Aorta (tissue), 5 donors: ENCODE data around the gene GALNT6. TPM values are rescaled to one million over a fixed set of nuclear protein-coding genes. Genes with fewer than 3 reads are reported as not detected.
A peak's percentile ranks its signal among the peaks of the same experiment; 100 is the strongest.

Experiments
- ATAC-seq: fragments of 200-7000 bp; cut with Tn5 transposase; one replicate; pipeline ENCODE4 v1.9.1; 2022; ENCODE audit warnings: moderate library complexity; ENCODE audit not compliant: low FRiP score
- DNase-seq, 2 donors: peaks; one replicate each; pipeline ENCODE4 v3.0.0-alpha.2; 2020
- H3K27ac ChIP-seq, 2 donors: one replicate each; pipeline ENCODE4 v1.5.1; 2013; ENCODE audit warnings: low read length in 2 of 2, mild to moderate bottlenecking in 2 of 2, moderate library complexity in 2 of 2, control low read depth in 1 of 2, inconsistent platforms in 1 of 2, low read depth in 1 of 2
- H3K27me3 ChIP-seq, 2 donors: one replicate each; pipeline ENCODE4 v1.6.1; 2013; ENCODE audit warnings: control low read depth in 1 of 2, low read length in 1 of 2, mild to moderate bottlenecking in 1 of 2, moderate library complexity in 1 of 2; ENCODE audit not compliant: insufficient read depth in 2 of 2, control insufficient read depth in 1 of 2
- H3K36me3 ChIP-seq, 2 donors: one replicate each; pipeline ENCODE4 v1.6.1; 2013; ENCODE audit warnings: control low read depth in 1 of 2, low read length in 1 of 2, mild to moderate bottlenecking in 1 of 2; ENCODE audit not compliant: insufficient read depth in 2 of 2, control insufficient read depth in 1 of 2
- H3K4me1 ChIP-seq, 2 donors: one replicate each; pipeline ENCODE4 v1.6.1; 2013; ENCODE audit warnings: low read length in 2 of 2, control low read depth in 1 of 2, mild to moderate bottlenecking in 1 of 2, moderate library complexity in 1 of 2; ENCODE audit not compliant: insufficient read depth in 2 of 2, control insufficient read depth in 1 of 2
- H3K4me3 ChIP-seq, 2 donors: one replicate each; pipeline ENCODE4 v1.5.1; 2013; ENCODE audit warnings: low read length in 2 of 2, control low read depth in 1 of 2, mild to moderate bottlenecking in 1 of 2
- H3K9me3 ChIP-seq: one replicate; pipeline ENCODE4 v1.6.1; 2013; ENCODE audit warnings: mild to moderate bottlenecking, low read length; ENCODE audit not compliant: control insufficient read depth
- WGBS, 2 donors: extraction: QIAGEN DNeasy Blood & Tissue Kit; methylation state at CpG; one replicate each; pipeline ENCODE4 v1.1.7; 2013; 5-methylcytosine and 5-hydroxymethylcytosine counted together
- intact Hi-C, 2 donors: fragments of 100-400 bp; cut with DNase I; formaldehyde crosslinking; loops; one replicate each; pipeline versions ENCODE4 v1.14.2 to v1.15.0; 2022
- polyA plus RNA-seq, 2 donors: library from polyadenylated mRNA; stranded (reverse); fragments of 200-250 nt; gene quantifications; one replicate each; pipeline ENCODE4 v1.2.3, GENCODE V29; 2013
- total RNA-seq, 2 donors: library from RNA; stranded (reverse); fragmentation: NEBNext Ultra II Directional; extraction: Animal tissue kit (Norgen Biotek cat#: 25700); gene quantifications; one replicate each; pipeline ENCODE4 v1.2.1, GENCODE V29; 2021
- donor health status: healthy with polysubstance abuse.
- donor health status: Bipolar disorder and iron deficiency.
- donor health status: DM: no; HTN: no; CAD: no.
- donor health status: DM: no; HTN: no; CAD: no.
- donor health status: DM: yes; HTN: yes; CAD: no.

GALNT6 gene
- total and polyA plus RNA-seq, 4 donors, result 0.72 to 12.3 (median 6.0) TPM

DNA sequence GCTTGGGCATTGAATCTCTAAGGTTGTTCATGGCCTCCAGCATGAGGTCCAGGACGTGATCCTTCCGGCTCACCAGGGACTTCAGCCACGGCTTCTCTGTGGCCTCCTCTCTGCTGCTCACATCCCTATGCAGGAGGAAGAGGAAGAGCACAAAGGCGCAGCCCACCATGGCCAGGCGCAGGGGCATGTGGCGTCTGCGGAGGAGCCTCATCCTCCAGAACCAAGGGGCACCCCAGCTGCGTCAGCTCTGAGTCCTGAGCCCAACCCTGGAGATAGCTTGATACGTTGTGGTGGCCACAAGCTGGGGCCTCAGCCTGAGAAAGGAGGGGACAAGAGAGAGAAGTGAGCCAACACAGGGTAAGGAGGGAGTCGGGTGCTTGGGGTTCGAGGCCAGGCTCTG lies 11.6 kb downstream of the GALNT6 start:
- 89 to 95% methylated on average over 11 of the region's 11 CpGs for WGBS, 2 donors
- H3K36me3 ChIP-seq, result no peaks in the 10 kb centered on the region
- DNase-seq (no peak), ATAC-seq (no peak)
- H3K4me3 ChIP-seq, result no peak overlapping the region
- H3K27me3 ChIP-seq, result no peaks in the 10 kb centered on the region
- no peaks in the 10 kb centered on the region for H3K4me1 ChIP-seq
- intact Hi-C loops, result no loop called here
- H3K27ac ChIP-seq, result no peak overlapping the region
- no peaks in the 10 kb centered on the region for H3K9me3 ChIP-seq

DNA sequence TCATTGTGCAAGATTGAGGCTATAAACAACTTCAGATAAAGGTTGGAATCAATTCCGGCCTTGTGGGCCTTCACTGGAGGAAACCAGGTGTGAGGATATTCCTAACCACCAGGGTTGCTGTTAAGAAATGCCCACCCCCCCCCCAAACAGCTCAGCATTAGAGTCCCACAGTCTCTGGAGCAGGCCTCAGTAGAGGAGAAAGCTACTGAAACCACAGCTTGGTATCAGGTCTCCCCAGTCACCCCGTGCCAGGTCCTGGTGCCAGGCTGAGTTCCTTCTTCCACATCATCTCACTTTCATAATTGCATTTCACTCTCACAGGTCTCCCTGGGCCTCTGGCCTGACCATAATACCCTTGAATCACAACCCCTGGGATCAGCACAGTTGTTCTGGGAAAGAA lies 12.5 kb downstream of the GALNT6 start:
- Histone ChIP-seq H3K27ac (no peak overlapping the region), H3K36me3 (no peaks in the 10 kb centered on the region), H3K9me3 (no peaks in the 10 kb centered on the region), H3K4me1 (no peaks in the 10 kb centered on the region), H3K4me3 (no peak overlapping the region), H3K27me3 (no peaks in the 10 kb centered on the region)
- intact Hi-C loops, result no loop called here
- no peak for DNase-seq
- no peak for ATAC-seq
- 94 to 100% methylated on average over 2 of the region's 2 CpGs for WGBS, 2 donors

DNA sequence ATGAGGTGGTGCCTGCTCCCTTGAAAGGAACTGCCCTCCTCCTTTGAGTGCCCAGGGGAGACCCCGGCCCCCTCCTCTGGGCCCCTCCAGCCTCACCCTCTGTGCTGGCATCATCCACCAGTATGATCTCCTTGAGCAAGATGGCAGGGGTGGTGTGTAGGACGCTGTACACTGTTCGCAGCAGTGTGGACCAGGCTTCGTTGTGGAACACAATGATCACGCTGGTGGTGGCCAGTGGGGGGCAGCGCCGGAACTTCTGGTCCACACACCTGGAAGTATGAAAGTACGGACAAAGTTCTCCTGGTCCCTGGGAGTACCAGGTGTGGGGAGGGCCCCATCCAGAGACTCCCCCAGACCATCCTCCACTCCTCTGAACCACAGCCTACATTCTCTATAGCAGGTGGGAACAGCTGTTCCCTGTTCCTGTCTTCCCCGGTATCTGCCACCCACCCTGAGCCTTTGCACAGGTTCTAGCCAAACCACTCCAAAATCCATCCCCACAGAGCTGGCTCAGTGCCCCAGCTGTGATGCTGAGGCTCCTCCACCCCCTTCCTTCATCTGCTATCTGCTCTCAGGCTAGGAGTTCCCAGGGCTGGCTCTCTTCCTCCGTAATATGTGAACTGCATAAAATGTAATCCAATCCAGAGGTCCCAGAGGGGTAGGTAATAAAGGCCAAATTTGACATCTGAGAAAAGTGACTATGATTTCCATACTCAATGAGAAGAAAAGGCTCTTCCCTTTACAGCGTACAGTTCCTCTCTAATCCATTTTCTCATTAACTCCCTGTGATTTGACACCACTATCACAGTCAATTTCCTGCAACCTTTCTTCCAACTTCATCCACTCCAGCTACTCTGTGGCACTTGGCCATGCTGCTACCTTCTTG lies 13.9 kb downstream of the GALNT6 start:
- DNase-seq, result no peak
- Histone ChIP-seq H3K4me1 (no peaks in the 10 kb centered on the region), H3K27ac (no peak overlapping the region), H3K36me3 (no peaks in the 10 kb centered on the region), H3K4me3 (no peak overlapping the region), H3K27me3 (no peaks in the 10 kb centered on the region), H3K9me3 (no peaks in the 10 kb centered on the region)
- intact Hi-C loops, result no loop called here
- 92 to 95% methylated on average over 11 of the region's 11 CpGs for WGBS, 2 donors
- ATAC-seq, result no peak

DNA sequence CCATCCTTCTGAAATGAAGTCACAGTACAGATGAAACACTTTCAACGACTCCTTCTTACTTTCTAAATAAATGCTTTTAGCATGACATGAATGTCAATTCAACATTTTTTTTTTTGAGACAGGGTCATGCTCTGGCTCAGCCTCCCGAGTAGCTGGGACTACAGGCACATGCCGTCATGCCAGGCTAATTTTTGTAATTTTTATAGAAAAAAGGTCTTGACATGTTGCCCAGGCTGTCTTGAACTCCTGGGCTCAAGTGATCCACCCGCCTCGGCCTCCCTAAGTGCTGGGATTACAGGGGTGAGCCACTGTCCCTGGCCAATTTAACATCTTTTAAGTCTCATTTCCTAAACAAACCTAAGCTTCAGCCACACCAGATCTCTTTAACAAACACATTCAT lies 16.4 kb downstream of the GALNT6 start:
- intact Hi-C loops, result no loop called here
- Histone ChIP-seq H3K4me1 (peaks cover 0 to 2% of the 10 kb centered on the region in 2 donors), H3K4me3 (no peak overlapping the region), H3K27ac (no peak overlapping the region), H3K9me3 (no peaks in the 10 kb centered on the region), H3K36me3 (no peaks in the 10 kb centered on the region), H3K27me3 (no peaks in the 10 kb centered on the region)
- DNase-seq, result no peak
- WGBS, 2 donors, result 34 to 41% methylated on average over 5 of the region's 5 CpGs
- no peak for ATAC-seq

DNA sequence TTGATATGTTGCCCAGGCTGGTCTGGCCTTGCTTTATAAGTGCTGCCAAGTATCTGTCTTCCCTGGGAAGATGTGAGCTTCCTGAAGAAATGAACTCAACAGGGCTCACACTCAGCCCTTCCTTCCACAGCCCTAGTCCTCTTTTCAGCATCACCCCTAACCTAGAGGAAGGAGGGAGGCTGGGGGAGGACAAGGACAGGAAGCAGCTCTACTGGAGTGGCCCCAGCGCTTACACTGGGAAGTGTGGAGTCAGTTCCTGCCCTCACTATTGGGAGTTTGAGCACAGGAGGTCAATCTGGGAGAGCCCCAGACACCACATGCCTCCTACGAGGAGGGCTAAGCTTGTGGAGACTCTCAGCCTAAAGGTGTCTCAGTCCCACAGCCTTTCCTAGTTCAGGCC lies 16.8 kb downstream of the GALNT6 start:
- Histone ChIP-seq H3K27ac (no peak overlapping the region), H3K27me3 (no peaks in the 10 kb centered on the region), H3K36me3 (no peaks in the 10 kb centered on the region), H3K4me3 (no peak overlapping the region), H3K4me1 (peaks cover 0 to 2% of the 10 kb centered on the region in 2 donors), H3K9me3 (no peaks in the 10 kb centered on the region)
- DNase-seq (no peak), ATAC-seq (no peak)
- intact Hi-C loops, result no loop called here
- WGBS, 2 donors, result 87 to 92% methylated on average over 2 of the region's 2 CpGs

DNA sequence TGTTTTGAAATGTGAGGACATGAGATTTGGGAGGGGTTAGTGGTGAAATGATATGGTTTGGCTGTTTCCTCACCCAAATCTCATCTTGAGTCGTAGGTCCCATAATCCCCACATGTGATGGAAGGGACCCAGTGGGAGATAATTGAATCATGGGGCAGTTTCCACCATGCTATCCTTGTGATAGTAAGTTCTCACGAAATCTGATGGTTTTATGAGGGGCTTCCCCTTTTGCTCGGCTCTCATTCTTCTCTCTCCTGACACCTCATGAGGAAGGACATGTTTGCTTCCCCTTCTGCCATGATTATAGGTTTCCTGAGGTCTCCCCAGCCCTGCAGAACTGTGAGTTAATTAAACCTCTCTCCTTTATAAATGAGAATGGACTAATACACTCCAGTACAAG lies 18.0 kb downstream of the GALNT6 start:
- H3K4me3 ChIP-seq, result no peak overlapping the region
- no peaks in the 10 kb centered on the region for H3K27me3 ChIP-seq
- intact Hi-C loops, result no loop called here
- no peaks in the 10 kb centered on the region for H3K36me3 ChIP-seq
- peaks cover 0 to 2% of the 10 kb centered on the region in 2 donors for H3K4me1 ChIP-seq
- DNase-seq (no peak), ATAC-seq (no peak)
- no peaks in the 10 kb centered on the region for H3K9me3 ChIP-seq
- WGBS, 2 donors, result 90 to 91% methylated on average over 3 of the region's 3 CpGs
- no peak overlapping the region for H3K27ac ChIP-seq

DNA sequence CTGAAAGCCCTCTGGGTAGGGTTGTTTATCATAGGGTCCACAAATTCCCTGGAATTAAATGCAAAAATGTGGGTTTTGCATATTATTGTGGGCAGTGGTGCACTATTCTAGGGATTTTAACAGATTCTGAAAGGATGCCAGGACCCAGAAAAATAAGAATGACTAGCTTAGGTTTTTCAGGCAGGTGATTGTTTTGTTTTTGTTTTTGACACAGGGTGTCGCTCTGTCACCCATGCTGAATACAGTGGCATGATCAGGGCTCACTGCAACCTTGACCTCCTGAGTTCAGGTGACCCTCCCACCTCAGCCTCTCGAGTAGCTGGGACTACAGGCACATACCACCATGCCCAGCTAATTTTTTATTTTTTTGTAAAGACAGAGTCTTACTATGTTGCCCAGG lies 19.2 kb downstream of the GALNT6 start:
- H3K36me3 ChIP-seq, result no peaks in the 10 kb centered on the region
- 80 to 92% methylated on average over 2 of the region's 2 CpGs for WGBS, 2 donors
- intact Hi-C loops, result no loop called here
- ATAC-seq (no peak), DNase-seq (no peak)
- no peaks in the 10 kb centered on the region for H3K27me3 ChIP-seq
- H3K4me3 ChIP-seq, result no peak overlapping the region
- peak overlapping the region in 1 of 2 donors; percentile 14 for H3K27ac ChIP-seq
- H3K4me1 ChIP-seq, result peaks cover 0 to 2% of the 10 kb centered on the region in 2 donors
- H3K9me3 ChIP-seq, result no peaks in the 10 kb centered on the region

DNA sequence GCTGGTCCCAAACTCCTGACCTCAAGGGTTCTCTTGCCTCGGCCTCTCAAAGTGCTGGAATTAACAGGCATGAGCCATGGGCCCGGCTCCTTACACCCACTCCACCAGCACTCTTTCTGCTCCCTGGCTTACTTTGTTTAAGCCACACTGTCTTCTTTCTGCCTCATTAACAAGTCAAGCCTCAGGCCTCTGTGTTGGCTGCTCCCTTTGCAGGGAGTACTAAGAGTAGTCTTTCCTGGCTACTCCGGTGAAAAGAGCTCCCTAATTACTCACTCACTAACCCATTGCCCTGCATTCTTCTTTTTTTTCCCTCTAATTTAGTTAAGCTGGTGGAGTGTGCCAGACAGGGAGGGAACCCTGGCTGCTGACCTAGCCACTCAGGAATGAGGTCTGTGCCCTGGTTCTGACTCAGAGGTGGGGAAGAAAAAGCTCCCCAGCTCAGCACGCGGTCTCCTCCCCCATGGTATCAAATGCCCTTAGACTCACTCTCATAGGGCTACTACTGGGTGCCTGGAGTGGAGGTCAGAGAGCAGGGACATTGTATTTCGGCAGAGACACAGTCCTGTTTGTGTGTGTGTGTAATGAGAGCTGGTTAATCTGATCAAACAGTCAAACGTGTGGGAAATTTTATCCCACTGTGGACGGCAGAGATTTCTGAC lies 19.8 kb downstream of the GALNT6 start:
- ATAC-seq (peak; percentile 91), DNase-seq (peak; percentile 83 to 90)
- no peaks in the 10 kb centered on the region for H3K36me3 ChIP-seq
- no peaks in the 10 kb centered on the region for H3K9me3 ChIP-seq
- no peaks in the 10 kb centered on the region for H3K27me3 ChIP-seq
- H3K27ac ChIP-seq, result peak overlapping the region in 1 of 2 donors; percentile 14
- H3K4me1 ChIP-seq, result peaks cover 0 to 2% of the 10 kb centered on the region in 2 donors
- H3K4me3 ChIP-seq, result no peak overlapping the region
- intact Hi-C loops, result no loop called here
- 5 to 6% methylated on average over 8 of the region's 8 CpGs for WGBS, 2 donors

DNA sequence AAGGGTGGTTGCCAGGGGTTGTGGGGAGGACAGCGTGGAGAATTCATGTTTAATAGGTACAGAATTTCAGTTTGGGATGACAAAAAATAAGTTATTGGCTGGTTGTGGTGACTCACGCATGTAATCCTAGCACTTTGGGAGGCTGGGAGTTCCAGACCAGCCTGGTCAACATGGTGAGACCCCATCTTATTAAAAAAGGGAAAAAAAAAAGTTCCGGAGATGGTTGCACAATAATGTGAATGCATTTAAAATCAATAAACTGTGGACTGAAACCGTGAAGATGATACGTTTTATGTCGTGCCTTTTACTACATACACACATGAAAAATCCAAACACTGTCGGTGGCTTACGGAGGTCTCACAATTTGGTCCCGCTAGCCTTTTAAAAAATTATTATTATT lies 20.5 kb downstream of the GALNT6 start:
- ATAC-seq (no peak), DNase-seq (no peak)
- H3K4me3 ChIP-seq, result no peak overlapping the region
- H3K27ac ChIP-seq, result no peak overlapping the region
- peaks cover 0 to 2% of the 10 kb centered on the region in 2 donors for H3K4me1 ChIP-seq
- 95 to 96% methylated on average over 9 of the region's 9 CpGs for WGBS, 2 donors
- intact Hi-C loops, result no loop called here
- H3K27me3 ChIP-seq, result no peaks in the 10 kb centered on the region
- H3K36me3 ChIP-seq, result no peaks in the 10 kb centered on the region
- H3K9me3 ChIP-seq, result no peaks in the 10 kb centered on the region
